Fibroblast of villous mesenchyme (primary cell): ENCODE results near the gene SLX4IP. TPM values are rescaled to one million over a fixed set of nuclear protein-coding genes. Genes with fewer than 3 reads are reported as not detected.
A peak's percentile ranks its signal among the peaks of the same experiment; 100 is the strongest.

ENCODE experiments used
- DNase-seq: peaks from one replicate; pipeline ENCODE4 v3.0.0-alpha.2; 2010; ENCODE audit warnings: low read depth
- H3K4me3 ChIP-seq: 2 replicates; pipeline ENCODE4 v1.5.1; 2011; ENCODE audit warnings: low read depth, mild to moderate bottlenecking, low read length
- total RNA-seq: library from RNA; depleted of rRNA; stranded (reverse); fragments of >200 nt; gene quantifications from 2 replicates; pipeline ENCODE4 v1.2.3, GENCODE V29; 2012
- TF ChIP-seq, protein P1 (sequence below): IDR thresholded peaks from 2 replicates; pipeline ENCODE4 v1.5.1; 2012; ENCODE audit warnings: low read depth, mild to moderate bottlenecking, low read length; ENCODE audit not compliant: insufficient read depth

SLX4IP gene
- total RNA-seq, 1 donor, result 5.6 TPM

DNA sequence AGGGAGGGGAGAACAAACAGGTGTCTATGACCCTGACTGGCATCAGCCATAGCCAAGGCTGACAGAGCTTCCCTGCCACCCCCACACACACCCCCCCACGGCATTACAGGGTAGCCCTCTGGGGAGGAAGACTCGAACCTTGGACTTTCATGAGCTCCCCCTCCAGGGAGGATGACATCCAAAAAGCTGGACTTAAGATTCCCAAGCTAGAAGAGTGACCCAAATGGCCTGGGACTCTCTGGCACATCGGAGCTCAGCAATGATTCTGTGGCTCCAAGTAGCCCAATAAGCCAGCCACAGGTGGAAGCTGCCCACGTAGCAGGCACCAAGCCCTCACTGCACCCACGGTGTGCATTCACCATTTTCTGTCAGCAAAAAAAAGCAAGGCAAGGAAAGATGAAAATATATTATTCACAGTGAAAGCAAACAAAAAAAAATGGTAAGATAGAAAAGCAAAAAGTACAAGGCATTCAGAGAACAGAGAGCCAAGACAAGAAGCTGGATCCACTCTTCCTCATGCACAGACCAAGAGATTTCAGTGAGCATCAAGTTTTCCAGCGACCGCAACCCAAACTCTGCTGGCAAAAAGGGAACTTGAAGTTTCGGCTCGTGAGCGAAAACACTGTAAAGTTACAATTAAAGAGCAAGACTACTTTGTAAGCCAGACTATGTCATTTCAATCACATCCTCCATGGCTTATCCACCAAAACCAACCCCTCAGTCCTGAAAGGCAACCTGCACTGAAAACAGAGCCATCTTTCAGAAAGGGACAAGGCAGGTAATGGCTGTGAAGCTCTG is 227.8 kb downstream of the SLX4IP start:
- DNase-seq, result no peak
- TF ChIP-seq, protein P1, sequence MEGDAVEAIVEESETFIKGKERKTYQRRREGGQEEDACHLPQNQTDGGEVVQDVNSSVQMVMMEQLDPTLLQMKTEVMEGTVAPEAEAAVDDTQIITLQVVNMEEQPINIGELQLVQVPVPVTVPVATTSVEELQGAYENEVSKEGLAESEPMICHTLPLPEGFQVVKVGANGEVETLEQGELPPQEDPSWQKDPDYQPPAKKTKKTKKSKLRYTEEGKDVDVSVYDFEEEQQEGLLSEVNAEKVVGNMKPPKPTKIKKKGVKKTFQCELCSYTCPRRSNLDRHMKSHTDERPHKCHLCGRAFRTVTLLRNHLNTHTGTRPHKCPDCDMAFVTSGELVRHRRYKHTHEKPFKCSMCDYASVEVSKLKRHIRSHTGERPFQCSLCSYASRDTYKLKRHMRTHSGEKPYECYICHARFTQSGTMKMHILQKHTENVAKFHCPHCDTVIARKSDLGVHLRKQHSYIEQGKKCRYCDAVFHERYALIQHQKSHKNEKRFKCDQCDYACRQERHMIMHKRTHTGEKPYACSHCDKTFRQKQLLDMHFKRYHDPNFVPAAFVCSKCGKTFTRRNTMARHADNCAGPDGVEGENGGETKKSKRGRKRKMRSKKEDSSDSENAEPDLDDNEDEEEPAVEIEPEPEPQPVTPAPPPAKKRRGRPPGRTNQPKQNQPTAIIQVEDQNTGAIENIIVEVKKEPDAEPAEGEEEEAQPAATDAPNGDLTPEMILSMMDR, result no peak

DNA sequence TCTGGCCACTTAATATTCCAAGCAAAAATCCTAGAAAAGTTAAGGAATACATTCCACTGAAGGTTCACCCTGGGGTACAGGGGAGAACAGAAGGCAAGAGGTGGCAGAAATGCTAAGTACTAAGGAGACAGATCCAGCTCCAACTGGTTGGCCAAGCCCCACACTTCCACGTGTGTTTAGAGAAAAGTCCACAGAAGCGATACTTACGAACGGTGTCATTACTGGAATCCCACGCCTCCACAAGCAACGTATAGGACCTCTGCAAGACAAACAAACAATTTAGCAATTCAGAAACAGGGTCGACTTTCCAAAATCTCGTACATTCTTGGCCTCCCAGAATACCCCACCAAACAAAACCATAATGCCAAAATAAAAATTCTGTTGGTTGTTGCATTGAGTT is 228.7 kb downstream of the SLX4IP start:
- H3K4me3 ChIP-seq, result no peak overlapping the region
- TF ChIP-seq, protein P1, result no peak
- no peak for DNase-seq

More for the DNA sequence above, 227.8 kb downstream of the SLX4IP start:
- H3K4me3 ChIP-seq, result no peak overlapping the region

DNA sequence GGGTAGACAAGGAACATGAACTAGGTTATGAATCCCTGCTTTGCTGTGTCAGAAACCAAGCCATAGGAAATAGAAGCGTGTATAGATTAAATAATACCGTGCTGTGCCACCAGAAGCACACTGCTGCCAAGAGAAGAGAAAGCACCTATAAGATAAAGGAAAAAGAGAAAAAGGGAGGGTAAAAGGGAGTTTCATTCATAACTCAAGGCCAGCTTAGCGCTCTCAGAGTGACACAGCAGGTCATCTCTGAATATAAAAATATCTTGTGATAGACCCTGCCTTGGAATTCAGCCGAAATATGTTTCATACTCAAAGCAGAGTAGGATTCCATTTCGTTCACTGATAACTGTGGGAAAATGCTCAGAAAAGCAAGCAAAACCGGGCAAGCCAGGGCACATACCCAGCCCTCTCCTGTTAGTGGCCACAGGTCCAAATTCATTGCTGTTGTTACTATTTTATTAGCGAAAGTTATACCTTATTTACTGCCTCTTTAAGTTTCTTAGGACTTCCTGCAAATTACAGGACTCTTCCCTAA is 230.0 kb downstream of the SLX4IP start:
- H3K4me3 ChIP-seq, result no peak overlapping the region
- no peak for DNase-seq
- TF ChIP-seq, protein P1, result no peak

DNA sequence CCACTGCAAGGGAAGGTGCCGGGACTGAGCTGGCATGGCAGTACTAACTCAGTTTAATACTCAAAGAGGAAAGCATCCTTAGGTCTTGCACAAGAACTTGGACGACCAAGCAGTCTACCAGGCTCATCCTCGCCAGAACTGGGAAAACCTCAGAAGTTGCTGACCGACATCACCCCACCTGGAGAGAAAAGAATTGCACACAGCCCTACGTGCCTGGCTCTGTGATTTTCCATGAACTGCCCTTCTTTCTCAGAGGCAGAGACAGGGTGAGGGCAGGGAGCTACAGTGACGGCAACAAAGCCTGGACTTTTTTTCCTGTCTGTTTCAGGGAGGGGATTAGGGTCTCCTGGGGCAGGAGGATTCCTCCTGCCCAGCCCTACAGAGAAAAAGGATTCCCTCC is 230.7 kb downstream of the SLX4IP start:
- no peak overlapping the region for H3K4me3 ChIP-seq
- TF ChIP-seq, protein P1, result no peak
- DNase-seq, result peak; percentile 31

DNA sequence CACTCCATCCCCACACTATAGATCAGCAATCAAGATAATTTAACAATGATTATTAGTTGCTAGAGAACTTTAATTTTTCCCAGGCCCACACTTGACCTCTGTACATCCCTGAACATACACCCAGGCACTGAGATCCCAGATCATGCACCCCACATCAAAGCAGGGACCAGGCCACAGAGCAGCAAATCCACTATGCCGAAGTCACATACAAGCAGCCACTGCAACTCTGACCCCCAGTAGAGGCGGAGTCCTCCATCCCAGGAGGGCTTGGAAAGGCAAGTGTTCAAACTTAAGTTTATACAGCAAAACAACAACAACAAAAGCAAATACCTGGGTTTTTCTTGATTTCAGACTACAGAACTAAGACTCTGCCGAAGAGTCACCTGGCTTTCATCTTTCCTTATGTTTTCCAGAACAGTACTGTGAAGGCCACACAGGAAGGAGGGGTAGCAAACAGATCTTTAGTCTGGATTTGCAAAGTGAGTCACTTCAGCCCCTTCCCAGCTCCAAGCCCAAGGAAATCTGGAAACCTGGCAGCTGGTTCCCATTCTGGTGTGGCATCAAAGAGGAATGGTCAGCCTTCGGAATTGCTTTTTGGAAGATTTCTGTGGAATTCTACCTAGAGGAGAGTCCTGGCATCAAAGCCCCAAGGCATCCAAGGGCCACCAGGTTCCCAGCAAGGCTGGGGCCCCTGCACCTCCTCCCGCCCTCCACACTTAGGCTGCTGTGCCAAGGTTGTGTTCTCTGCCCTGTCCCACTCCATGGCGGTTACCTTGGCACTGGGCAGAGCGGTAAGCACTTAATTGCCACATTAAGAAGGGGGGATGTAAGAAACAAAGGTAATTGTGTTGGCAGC is 231.3 kb downstream of the SLX4IP start:
- no peak overlapping the region for H3K4me3 ChIP-seq
- TF ChIP-seq, protein P1, result no peak
- no peak for DNase-seq

DNA sequence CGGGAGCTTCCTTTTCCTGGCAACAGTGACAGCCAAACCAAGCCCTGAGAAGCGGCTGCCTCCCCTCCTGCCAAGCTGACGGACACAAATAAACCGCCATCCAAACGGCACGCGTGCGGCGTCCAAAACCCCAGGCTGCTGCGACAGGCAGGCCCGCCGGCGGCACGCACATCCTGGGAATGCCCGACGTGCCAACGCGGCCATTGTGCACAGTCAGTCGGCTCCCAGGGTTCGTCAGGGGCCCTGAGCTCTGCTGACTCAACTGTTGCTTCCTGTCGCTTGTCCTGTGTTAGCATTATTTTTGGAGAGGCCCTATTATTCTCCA is 231.9 kb downstream of the SLX4IP start:
- TF ChIP-seq, protein P1, result no peak
- no peak for DNase-seq
- no peak overlapping the region for H3K4me3 ChIP-seq
